Activated naive CD8-positive, alpha-beta T cell treated with anti-CD3 and anti-CD28 coated beads for 36 hours (primary cell): ENCODE results near the gene AEN. TPM values are rescaled to one million over a fixed set of nuclear protein-coding genes. Genes with fewer than 3 reads are reported as not detected.

Source experiments
- DNase-seq: peaks from one replicate; pipeline ENCODE4 v3.0.0; 2021
- H3K27ac Mint-ChIP-seq: one replicate; pipeline ENCODE4 v1.8.0; 2022; ENCODE audit warnings: mild to moderate bottlenecking, moderate library complexity, mixed read lengths
- H3K27me3 Mint-ChIP-seq: one replicate; pipeline ENCODE4 v1.8.0; 2022; ENCODE audit warnings: mild to moderate bottlenecking, mixed read lengths
- H3K36me3 Mint-ChIP-seq: one replicate; pipeline ENCODE4 v1.8.0; 2021; ENCODE audit warnings: mild to moderate bottlenecking, mixed read lengths
- H3K4me1 Mint-ChIP-seq: one replicate; pipeline ENCODE4 v1.8.0; 2021; ENCODE audit warnings: mixed read lengths
- H3K4me3 Mint-ChIP-seq: one replicate; pipeline ENCODE4 v1.8.0; 2022; ENCODE audit warnings: mild to moderate bottlenecking, moderate library complexity, mixed read lengths
- H3K9me3 Mint-ChIP-seq: one replicate; pipeline ENCODE4 v1.8.0; 2022; ENCODE audit warnings: mixed read lengths
- total RNA-seq, 2 experiments: library from RNA; stranded (reverse); gene quantifications; one replicate each; pipeline ENCODE4 v1.2.3, GENCODE V29; 2021

AEN gene
- total RNA-seq, 2 experiments from 2014 or later = 76.1 to 81.8 TPM

GRCh38 chr15:88657326-88658069 lies 36.4 kb downstream of the AEN start:
- no peak for DNase-seq
- Mint-ChIP-seq H3K27ac (peak overlapping the region; percentile 32), H3K4me1 (peaks cover 72% of the 10 kb centered on the region), H3K9me3 (no peaks in the 10 kb centered on the region), H3K4me3 (no peak overlapping the region), H3K36me3 (peaks cover 4% of the 10 kb centered on the region), H3K27me3 (no peaks in the 10 kb centered on the region)

- Mint-ChIP-seq H3K36me3 (peaks cover 2% of the 10 kb centered on the region), H3K4me3 (no peak overlapping the region), H3K27me3 (no peaks in the 10 kb centered on the region), H3K9me3 (no peaks in the 10 kb centered on the region), H3K4me1 (peaks cover 65% of the 10 kb centered on the region), H3K27ac (no peak overlapping the region)
- DNase-seq = no peak
Observed at GRCh38 chr15:88658070-88658965, 37.2 kb downstream of the AEN start.

DNA sequence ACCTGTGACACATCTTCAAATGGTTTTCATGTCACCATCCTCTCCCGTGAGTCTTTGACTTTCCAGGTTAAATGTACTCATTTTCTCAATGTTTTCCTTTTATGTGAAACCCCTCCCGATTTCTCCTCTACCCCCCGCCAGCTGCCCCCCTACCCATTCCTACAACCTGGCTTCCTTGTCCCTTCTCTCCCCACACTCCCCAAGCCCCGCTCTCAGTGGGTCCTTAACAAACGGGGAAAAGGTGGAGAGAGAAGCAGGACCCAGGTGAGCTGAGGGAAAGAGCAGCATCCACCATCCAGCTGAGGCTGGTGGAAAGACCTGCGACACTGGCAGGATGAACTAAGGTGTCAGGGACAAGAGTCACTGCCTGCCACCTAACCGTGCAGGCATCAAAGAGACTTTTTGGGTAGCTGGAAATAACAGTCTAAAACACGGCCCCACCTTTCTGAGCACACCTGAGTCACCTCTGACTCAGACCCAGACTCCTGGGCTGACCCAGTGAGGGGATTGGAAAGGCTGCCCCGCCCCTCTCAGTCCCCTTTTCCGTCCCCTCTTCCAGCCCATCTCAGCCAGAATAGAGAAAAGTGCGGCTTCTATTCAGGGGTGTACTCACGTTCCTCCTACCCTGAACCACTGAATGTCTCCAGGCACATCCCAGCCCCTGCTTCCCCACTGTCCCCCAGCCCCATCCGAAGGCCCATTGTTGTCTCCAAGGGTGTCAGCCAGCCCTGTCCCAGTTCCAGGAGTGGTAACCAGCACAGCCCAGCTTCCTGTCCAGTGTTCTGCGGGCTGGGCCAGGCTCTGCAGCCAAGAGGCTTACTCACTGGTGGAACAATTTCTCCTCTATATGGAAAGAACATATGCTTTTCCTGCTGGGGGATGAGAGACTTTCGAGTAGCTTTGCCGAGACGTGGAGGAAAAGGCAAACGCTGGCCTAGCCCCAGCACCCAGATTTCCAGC lies 38.1 kb downstream of the AEN start:
- Mint-ChIP-seq H3K4me3 (no peak overlapping the region), H3K4me1 (peaks cover 74% of the 10 kb centered on the region), H3K36me3 (peaks cover 2% of the 10 kb centered on the region), H3K27ac (peak overlapping the region; percentile 51), H3K27me3 (no peaks in the 10 kb centered on the region), H3K9me3 (no peaks in the 10 kb centered on the region)
- no peak for DNase-seq

- Mint-ChIP-seq H3K4me1 (peaks cover 66% of the 10 kb centered on the region), H3K4me3 (no peak overlapping the region), H3K27ac (no peak overlapping the region), H3K9me3 (no peaks in the 10 kb centered on the region), H3K27me3 (no peaks in the 10 kb centered on the region), H3K36me3 (no peaks in the 10 kb centered on the region)
- no peak for DNase-seq
Observed at GRCh38 chr15:88661041-88661700, 40.0 kb downstream of the AEN start.

DNA sequence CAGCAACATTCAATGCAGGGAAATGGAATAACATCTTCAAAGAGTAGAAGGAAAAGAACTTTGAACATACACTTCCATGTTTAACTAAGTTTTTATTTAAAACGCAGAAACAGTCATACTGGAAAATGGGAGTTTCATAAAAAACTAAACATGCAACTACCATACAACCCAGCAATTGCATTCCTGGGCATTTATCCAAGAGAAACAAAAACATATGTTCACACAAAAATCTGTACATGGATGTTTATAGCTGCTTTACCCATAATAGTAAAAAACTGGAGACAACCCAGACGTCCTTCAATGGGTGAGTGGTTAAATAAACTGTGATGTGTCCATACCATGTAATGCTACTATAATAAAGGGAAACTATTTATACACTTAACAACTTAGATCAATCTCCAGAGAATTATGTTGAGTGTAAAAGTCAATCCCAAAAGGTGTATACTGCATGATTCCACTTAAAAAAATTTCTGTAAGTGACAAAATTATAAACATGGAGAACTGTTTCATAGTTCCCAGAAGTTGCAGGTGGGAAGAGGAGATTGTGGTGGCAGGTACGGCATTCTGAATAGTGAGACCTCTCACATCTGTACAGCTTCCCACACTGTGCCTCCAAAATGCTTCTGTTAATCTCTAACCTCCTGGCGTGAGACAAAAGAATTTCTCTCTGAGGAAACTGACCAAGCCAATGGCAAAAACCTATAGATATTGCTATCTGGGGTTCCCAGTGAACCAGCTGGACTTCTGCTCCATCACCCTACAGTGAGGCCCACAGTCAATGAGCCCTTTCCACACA lies 40.8 kb downstream of the AEN start:
- Mint-ChIP-seq H3K27me3 (no peaks in the 10 kb centered on the region), H3K4me1 (peaks cover 60% of the 10 kb centered on the region)

GRCh38 chr15:88663141-88663621 lies 42.0 kb downstream of the AEN start:
- H3K27ac Mint-ChIP-seq = no peak overlapping the region
- no peaks in the 10 kb centered on the region for H3K36me3 Mint-ChIP-seq
- no peak overlapping the region for H3K4me3 Mint-ChIP-seq
- DNase-seq = no peak
- no peaks in the 10 kb centered on the region for H3K27me3 Mint-ChIP-seq
- no peaks in the 10 kb centered on the region for H3K9me3 Mint-ChIP-seq
- peaks cover 49% of the 10 kb centered on the region for H3K4me1 Mint-ChIP-seq

More for the DNA sequence above, 40.8 kb downstream of the AEN start:
- DNase-seq = no peak
- Mint-ChIP-seq H3K9me3 (no peaks in the 10 kb centered on the region), H3K36me3 (no peaks in the 10 kb centered on the region), H3K4me3 (no peak overlapping the region), H3K27ac (no peak overlapping the region)

DNA sequence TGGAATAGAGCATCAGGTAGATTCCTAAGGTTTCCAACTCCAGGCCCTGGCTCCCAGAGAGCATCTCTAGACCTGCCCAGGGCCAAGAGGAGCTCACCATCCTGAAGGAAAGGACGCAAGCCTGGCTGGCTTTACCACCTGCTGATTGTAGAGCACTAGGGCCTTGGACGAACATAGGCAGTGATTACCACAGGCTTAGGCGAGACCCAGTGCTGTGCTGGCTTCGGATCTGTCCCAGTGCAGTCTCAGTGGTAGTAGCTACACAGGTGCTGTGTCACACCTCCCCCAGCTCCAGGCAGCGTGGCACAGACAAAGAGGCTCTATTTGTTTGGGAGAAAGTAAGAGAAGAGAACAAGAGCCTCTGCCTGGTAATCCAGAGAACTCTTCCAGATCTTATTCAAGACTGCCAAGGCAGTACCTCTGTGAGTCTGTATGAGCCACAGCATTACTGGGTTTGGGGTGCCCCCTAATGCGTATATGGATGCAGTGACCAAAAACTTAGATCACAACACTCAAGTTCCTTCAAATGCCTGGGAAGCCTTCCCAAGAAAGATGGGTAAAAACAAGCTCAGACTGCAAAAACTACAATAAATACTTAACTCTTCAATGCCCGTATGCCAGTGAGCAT lies 43.1 kb downstream of the AEN start:
- H3K27me3 Mint-ChIP-seq = no peaks in the 10 kb centered on the region
- H3K4me1 Mint-ChIP-seq = peaks cover 39% of the 10 kb centered on the region
- DNase-seq = peak; percentile 35
- no peaks in the 10 kb centered on the region for H3K9me3 Mint-ChIP-seq
- H3K4me3 Mint-ChIP-seq = no peak overlapping the region
- H3K27ac Mint-ChIP-seq = peak overlapping the region; percentile 30
- H3K36me3 Mint-ChIP-seq = no peaks in the 10 kb centered on the region

GRCh38 chr15:88674661-88675060 lies 53.5 kb downstream of the AEN start:
- Mint-ChIP-seq H3K9me3 (no peaks in the 10 kb centered on the region), H3K4me3 (no peak overlapping the region), H3K27ac (no peak overlapping the region), H3K27me3 (peaks cover 5% of the 10 kb centered on the region), H3K4me1 (no peaks in the 10 kb centered on the region), H3K36me3 (peaks cover 2% of the 10 kb centered on the region)
- DNase-seq = no peak

DNA sequence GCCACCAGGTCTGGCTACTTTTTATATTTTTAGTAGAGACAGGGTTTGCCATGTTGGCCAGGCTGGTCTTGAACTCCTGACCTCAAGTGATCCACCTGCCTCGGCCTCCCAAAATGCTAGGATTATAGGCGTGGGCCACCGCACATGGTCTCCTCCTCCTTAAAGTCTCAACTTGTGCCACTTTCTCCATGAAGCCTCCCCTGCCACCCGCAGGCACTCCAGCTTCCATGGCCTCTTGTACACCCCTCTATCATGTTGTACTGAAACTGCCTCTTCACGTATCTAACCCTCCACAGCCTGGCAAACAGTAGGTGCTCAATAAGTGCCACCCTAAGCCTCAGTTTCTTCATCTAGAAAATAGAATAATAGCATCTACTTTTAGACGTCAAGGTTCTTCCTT lies 57.6 kb downstream of the AEN start:
- H3K27me3 Mint-ChIP-seq = no peaks in the 10 kb centered on the region
- no peaks in the 10 kb centered on the region for H3K4me1 Mint-ChIP-seq
- H3K9me3 Mint-ChIP-seq = no peaks in the 10 kb centered on the region
- DNase-seq = no peak
- peaks cover 2% of the 10 kb centered on the region for H3K36me3 Mint-ChIP-seq
- H3K4me3 Mint-ChIP-seq = no peak overlapping the region
- no peak overlapping the region for H3K27ac Mint-ChIP-seq

DNA sequence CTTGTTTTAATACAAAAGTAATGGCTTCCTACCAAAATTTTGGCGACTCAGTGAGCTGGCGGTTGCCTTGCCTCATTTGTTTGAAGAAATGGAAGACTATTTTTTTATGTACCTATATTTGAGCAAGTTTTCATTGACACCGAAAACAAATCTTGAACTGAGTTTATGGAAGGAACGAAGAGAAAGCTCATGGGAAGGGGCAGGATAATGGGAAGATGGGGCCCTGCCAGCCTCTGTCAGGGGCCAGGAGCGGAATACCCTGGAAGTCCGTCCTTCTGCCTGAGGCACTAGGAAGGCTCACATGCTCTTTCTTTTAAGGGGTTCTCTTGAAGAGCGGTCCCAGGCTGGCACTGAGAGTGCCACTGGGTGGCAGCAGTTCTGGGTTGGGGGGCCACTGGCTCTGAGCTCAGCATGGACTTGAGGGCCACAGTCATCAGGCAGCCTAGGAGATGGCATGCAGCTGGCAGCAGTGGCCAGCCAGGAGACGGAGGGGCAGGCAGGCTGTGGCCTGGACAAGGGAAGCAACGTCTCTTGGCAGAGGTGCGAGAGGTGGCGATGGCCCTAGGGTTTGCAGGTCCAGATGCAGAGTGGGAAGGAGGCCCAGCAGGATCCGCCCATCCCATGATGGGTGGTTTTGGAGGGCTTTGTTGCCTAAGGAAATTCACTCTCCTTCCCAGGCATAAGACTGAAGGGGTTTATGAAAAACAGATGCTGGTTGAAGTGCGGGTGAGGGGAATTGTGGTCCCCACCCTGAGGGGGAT lies 59.3 kb downstream of the AEN start:
- Mint-ChIP-seq H3K36me3 (peaks cover 2% of the 10 kb centered on the region), H3K9me3 (no peaks in the 10 kb centered on the region), H3K4me1 (no peaks in the 10 kb centered on the region), H3K27ac (no peak overlapping the region), H3K27me3 (no peaks in the 10 kb centered on the region), H3K4me3 (no peak overlapping the region)
- DNase-seq = no peak

- Mint-ChIP-seq H3K9me3 (no peaks in the 10 kb centered on the region), H3K27ac (no peak overlapping the region), H3K4me1 (no peaks in the 10 kb centered on the region), H3K36me3 (peaks cover under 1% of the 10 kb centered on the region), H3K27me3 (no peaks in the 10 kb centered on the region), H3K4me3 (no peak overlapping the region)
- no peak for DNase-seq
Observed at GRCh38 chr15:88681610-88682221, 60.6 kb downstream of the AEN start.
